NCI-H510A (cell line): ENCODE results near the gene KRTAP4-5.
"Not testable (repeated sequence)": the region's sequence is repeated elsewhere in the genome, so short reads cannot be mapped to it uniquely, and the experiment has no call there.

Experiments used
- DNase-seq: peaks from one replicate; lab custom pipeline; 2025; lab: John Stamatoyannopoulos, UW

The KRTAP4-5 gene

GRCh38 chr17:41108728-41109386, 40.8 kb downstream of the KRTAP4-5 start:
- DNase-seq = not testable (repeated sequence)

GRCh38 chr17:41107941-41108450, 41.6 kb downstream of the KRTAP4-5 start:
- no peak for DNase-seq

GRCh38 chr17:41105347-41105746, 44.3 kb downstream of the KRTAP4-5 start, which contains the start of gene KRTAP4-9:
Gene KRTAP4-9 (plus strand): TSS chr17:41105389. CDS start chr17:41105389, 0 bp downstream.
- DNase-seq = not testable (repeated sequence)

DNA sequence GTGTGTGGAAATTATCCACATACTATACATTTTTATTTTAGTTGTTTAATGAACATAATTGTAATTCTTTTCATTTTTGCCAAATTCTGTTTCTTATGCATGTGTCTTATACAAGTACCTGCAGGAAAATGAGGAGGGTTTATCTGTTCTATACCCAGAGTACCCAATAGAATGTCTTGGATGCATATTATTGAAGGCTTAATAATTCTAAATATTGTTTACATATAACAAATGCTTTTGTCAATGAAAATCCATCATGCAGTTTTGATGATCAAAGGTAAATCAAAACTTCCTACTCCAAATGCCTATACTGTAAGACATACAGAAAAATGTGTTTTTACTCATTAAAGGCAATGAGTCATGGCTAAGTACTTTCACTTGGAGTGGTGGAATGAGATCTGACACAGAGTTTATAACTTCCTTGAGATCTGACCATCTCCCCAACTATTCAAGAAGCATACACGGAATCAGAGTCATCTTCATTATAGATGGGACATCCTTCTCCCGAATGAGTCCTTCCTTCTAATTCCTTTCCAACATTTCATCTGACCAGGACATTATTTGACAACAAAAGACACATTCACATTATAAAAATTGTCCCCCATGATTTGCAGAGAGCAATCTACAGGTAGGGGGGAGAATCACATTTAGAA, 45.1 kb downstream of the KRTAP4-5 start:
- not testable (repeated sequence) for DNase-seq

DNA sequence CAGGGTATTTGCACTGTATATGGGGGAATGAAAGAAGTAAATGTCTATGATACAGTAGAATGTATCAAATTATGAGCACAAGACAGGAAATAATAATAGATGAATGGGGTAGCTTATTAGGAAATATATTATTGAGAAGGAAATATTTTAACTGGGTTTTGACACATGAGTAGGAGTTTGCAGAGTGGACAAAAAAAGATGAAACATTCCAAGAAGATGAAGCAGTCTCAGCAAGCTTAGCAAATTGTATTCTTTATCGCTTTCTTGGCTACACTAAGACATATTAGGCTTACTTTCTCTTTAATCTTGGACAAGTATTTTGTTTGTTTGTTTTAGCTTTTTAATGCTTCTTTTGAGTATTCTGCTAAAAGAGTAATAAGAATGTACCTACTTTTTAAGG, 45.7 kb downstream of the KRTAP4-5 start:
- DNase-seq = no peak

DNA sequence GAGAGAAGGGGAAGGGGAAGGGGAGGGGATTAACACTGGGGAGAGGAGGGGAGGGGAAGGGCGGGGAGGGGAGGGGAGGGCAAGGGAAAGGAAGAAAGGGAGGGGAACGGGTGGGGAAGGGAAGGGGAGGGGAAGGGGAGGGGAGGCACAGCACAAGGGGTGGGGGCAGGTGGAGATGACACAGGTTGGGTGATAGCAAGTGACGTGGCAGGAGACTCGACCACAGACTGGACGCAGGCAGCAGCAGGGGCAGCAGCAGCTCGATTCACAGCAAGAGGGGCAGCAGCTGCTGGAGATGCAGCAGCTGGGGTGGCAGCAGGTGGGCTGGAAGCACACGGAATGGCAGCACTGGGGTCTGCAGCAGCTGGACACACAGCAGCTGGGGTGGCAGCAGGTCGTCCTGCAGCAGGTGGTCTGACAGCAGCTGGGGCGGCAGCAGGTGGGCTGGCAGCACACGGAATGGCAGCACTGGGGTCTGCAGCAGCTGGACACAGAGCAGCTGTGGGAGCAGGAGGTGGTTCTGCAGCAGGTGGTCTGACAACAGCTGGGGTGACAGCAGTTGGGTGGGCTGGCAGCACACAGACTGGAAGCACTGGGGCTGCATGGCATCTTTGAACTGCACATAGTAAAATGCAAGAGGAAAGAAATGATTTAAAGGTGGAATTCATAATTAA, 47.9 kb downstream of the KRTAP4-5 start, which contains the start of gene KRTAP4-16:
Gene KRTAP4-16, minus strand, starts transcription at position 624 of the 674 bp plus-strand sequence. Its CDS starts 0 bp downstream, at position 624.
- no peak for DNase-seq

GRCh38 chr17:41099682-41100480, 49.7 kb downstream of the KRTAP4-5 start:
- not testable (repeated sequence) for DNase-seq
